ENCODE results near the gene PPIL6. TPM values are rescaled to one million over a fixed set of nuclear protein-coding genes. Genes with fewer than 3 reads are reported as not detected.
A peak's percentile ranks its signal among the peaks of the same experiment; 100 is the strongest.
"Not testable (repeated sequence)": the region's sequence is repeated elsewhere in the genome, so short reads cannot be mapped to it uniquely, and the experiment has no call there.

The PPIL6 gene
- polyA plus RNA-seq, 1 donor from 2014 or later: 1.1 TPM

DNA sequence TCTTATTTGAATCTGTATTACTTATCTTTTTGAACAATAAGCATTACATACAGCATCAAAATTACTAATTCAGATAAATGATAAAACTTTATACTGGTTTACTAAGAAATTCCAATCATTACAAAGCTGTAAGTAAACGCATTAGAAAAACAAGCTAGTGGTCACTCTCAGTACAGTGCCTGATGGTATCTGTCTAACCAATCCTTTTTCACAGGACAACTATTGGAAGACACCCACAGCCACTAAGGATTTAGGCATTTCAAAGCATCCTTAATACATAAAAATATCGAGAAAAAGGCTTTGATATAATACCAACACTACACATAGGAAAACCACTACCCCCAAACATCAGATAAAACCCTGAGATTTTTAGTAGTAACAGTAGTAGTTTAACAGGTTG lies 60.7 kb downstream of the PPIL6 start:
- Mint-ChIP-seq H3K9me3 (peaks cover 0 to 2% (median 0%) of the 10 kb centered on the region in 3 donors), H3K27me3 (no peaks in the 10 kb centered on the region), H3K4me3 (peak overlapping the region; percentile 82 to 99 (median 92)), H3K4me1 (peaks cover 35 to 49% (median 40%) of the 10 kb centered on the region in 3 donors), H3K27ac (peak overlapping the region in 2 of 3 donors; percentile 76 to 87), H3K36me3 (peaks cover under 1% of the 10 kb centered on the region)

GRCh38 chr6:109377717-109378116 lies 62.7 kb downstream of the PPIL6 start:
- H3K4me3 Mint-ChIP-seq: peak overlapping the region; percentile 2 to 56 (median 38)

DNA sequence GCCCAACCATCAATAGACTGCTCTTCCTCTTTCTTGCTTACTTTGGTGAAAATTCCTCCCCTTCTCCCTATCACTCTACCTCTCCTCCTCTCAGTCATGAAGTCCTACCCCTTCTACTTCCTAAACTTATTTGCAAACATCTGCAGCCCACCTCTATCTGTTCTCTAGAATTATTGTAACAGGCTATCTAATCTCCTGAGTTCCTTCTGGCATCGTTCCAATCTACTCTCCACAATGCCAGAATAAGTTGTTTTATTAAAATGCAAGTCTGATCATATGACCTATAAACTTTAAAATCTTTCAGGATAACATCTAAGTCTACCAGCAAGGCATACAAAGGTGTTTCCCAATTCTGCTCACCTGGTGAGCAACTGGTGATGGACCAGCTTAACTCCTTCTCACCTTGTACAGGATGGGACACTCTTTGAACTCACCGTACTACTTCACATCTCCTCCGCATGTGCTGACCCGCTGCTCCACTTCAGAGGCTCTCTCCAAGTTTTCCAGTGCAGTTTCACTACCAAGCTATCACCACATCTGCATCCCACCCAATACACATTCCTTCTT lies 66.0 kb downstream of the PPIL6 start:
- H3K27ac Mint-ChIP-seq: peak overlapping the region; percentile 28 to 77 (median 67)
- H3K27me3 Mint-ChIP-seq: no peaks in the 10 kb centered on the region
- H3K4me1 Mint-ChIP-seq: peaks cover 43 to 60% (median 51%) of the 10 kb centered on the region in 3 donors
- H3K36me3 Mint-ChIP-seq: peaks cover 6% of the 10 kb centered on the region
- no peaks in the 10 kb centered on the region for H3K9me3 Mint-ChIP-seq
- peak overlapping the region in 2 of 4 donors; percentile 18 to 82 for H3K4me3 Mint-ChIP-seq

More at GRCh38 chr6:109377717-109378116, 62.7 kb downstream of the PPIL6 start:
- peaks cover 50 to 58% (median 57%) of the 10 kb centered on the region in 3 donors for H3K4me1 Mint-ChIP-seq
- H3K36me3 Mint-ChIP-seq: peaks cover 6% of the 10 kb centered on the region
- H3K9me3 Mint-ChIP-seq: peaks cover 0 to 2% (median 0%) of the 10 kb centered on the region in 3 donors
- H3K27ac Mint-ChIP-seq: peak overlapping the region in 1 of 3 donors; percentile 9
- H3K27me3 Mint-ChIP-seq: no peaks in the 10 kb centered on the region

DNA sequence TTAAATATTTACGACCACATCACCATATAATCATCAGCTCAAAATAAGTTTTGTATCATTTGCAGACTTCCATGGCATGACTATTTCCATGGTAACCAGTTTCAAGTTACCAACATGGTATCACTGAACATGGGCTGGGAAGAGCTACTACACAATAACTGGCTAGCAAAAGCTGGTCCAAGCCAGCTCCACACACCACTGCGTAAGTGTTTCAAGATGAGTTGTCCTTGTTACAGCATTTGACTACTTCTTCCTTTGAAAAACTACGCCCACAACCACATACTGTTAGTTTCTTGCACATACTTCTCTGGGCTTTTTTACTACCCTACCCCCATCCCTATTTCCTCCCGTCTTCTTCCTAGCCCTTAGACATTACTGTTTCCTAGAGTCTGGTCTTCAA lies 66.7 kb downstream of the PPIL6 start:
- Mint-ChIP-seq H3K4me1 (peaks cover 38 to 54% (median 44%) of the 10 kb centered on the region in 3 donors), H3K27ac (peak overlapping the region in 2 of 3 donors; percentile 28 to 85), H3K27me3 (no peaks in the 10 kb centered on the region), H3K4me3 (peak overlapping the region in 3 of 4 donors; percentile 4 to 82 (median 69)), H3K9me3 (no peaks in the 10 kb centered on the region), H3K36me3 (peaks cover 6% of the 10 kb centered on the region)

- Mint-ChIP-seq H3K27me3 (no peaks in the 10 kb centered on the region), H3K9me3 (no peaks in the 10 kb centered on the region), H3K27ac (peak overlapping the region in 2 of 3 donors; percentile 28 to 85), H3K4me1 (peaks cover 37 to 51% (median 44%) of the 10 kb centered on the region in 3 donors), H3K36me3 (peaks cover 6% of the 10 kb centered on the region), H3K4me3 (peak overlapping the region in 2 of 4 donors; percentile 24 to 69)
Measured at GRCh38 chr6:109373331-109373730, 67.1 kb downstream of the PPIL6 start.

DNA sequence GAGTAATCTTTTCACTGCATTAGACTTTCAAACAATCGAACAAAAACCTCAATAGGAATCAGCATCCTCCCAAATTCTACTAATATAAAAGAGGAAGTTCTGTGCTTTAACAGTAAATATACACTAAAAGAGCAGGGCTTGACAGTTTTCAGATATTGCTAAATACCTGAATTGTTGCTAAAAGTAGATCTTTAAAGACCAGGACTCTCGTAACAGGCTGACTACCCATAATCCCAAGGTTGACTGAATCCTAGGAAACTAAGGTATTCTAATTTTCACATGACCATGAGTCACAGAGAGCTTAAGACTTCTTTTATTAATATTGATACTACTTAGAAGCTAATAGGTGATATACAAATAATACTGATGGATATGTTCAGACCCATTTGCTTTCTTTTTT lies 68.3 kb downstream of the PPIL6 start:
- H3K4me3 Mint-ChIP-seq: peak overlapping the region in 1 of 4 donors; percentile 17
- no peaks in the 10 kb centered on the region for H3K27me3 Mint-ChIP-seq
- peaks cover 6% of the 10 kb centered on the region for H3K36me3 Mint-ChIP-seq
- H3K27ac Mint-ChIP-seq: peak overlapping the region in 1 of 3 donors; percentile 14
- H3K9me3 Mint-ChIP-seq: no peaks in the 10 kb centered on the region
- peaks cover 27 to 41% (median 39%) of the 10 kb centered on the region in 3 donors for H3K4me1 Mint-ChIP-seq

- Mint-ChIP-seq H3K36me3 (peaks cover 8% of the 10 kb centered on the region), H3K27ac (no peak overlapping the region), H3K9me3 (no peaks in the 10 kb centered on the region), H3K4me1 (peaks cover 24 to 44% (median 37%) of the 10 kb centered on the region in 3 donors), H3K27me3 (no peaks in the 10 kb centered on the region), H3K4me3 (no peak overlapping the region)
Measured at GRCh38 chr6:109370792-109371191, 69.6 kb downstream of the PPIL6 start.

DNA sequence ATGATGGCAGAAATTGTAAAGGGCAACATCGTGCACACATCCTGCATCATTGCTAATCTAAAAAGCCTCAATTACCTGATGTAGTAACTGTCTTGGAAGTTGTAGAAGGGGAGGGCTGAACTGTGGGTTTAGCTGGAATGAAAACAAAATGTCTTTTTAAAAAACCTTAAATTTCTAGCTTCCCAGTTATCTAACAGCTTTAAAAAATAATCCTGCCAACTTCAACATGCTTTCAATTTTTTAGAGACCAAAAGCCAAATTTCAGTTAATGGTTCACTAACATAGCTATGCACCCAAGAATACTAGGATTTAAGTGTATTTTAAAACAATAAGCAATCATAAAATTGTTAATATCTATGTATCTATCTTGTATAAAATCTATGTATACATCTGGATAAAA lies 70.1 kb downstream of the PPIL6 start:
- no peaks in the 10 kb centered on the region for H3K9me3 Mint-ChIP-seq
- no peaks in the 10 kb centered on the region for H3K27me3 Mint-ChIP-seq
- peak overlapping the region in 1 of 3 donors; percentile 53 for H3K27ac Mint-ChIP-seq
- peaks cover 24 to 44% (median 37%) of the 10 kb centered on the region in 3 donors for H3K4me1 Mint-ChIP-seq
- no peak overlapping the region for H3K4me3 Mint-ChIP-seq
- H3K36me3 Mint-ChIP-seq: peaks cover 8% of the 10 kb centered on the region

DNA sequence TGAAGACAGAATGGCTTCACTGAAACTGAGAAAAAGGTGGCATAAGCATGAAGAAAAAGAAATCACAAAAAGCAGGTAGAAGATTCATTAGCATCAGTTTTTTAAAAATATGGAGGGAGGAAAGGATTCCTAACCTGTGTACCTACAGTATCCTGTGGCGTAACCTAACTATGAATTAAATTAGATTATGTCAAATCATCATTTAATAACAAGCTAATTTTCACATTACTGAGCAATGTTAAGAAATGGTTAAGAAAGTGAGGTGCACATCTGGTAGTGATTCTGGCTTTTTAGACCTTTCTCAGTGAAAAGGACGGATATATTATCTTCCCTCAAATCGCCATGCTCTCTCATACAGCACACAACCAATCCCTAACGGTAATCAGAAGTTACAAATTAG lies 70.7 kb downstream of the PPIL6 start:
- Mint-ChIP-seq H3K27me3 (no peaks in the 10 kb centered on the region), H3K4me1 (peaks cover 22 to 41% (median 36%) of the 10 kb centered on the region in 3 donors), H3K27ac (peak overlapping the region in 1 of 3 donors; percentile 45), H3K9me3 (peaks cover 0 to under 1% (median 0%) of the 10 kb centered on the region in 3 donors), H3K4me3 (no peak overlapping the region), H3K36me3 (peaks cover 9% of the 10 kb centered on the region)

DNA sequence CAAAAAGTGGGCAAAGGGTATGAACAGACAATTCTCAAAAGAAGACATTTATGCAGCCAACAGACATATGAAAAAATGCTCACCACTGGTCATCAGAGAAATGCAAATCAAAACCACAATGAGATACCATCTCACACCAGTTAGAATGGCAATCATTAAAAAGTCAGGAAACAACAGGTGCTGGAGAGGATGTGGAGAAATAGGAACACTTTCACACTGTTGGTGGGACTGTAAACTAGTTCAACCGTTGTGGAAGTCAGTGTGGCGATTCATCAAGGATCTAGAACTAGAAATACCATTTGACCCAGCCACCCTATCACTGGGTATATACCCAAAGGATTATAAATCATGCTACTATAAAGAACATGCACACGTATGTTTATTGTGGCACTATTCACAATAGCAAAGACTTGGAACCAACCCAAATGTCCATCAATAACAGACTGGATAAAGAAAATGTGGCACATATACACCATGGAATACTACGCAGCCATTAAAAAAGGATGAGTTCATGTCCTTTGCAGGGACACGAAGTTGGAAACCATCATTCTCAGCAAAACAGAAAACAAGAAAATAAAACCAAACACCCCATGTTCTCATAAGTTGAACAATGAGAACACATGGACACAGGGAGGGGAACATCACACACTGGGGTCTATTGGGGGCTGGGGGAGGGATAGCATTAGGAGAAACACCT lies 75.9 kb downstream of the PPIL6 start:
- H3K27me3 Mint-ChIP-seq, H3K27ac Mint-ChIP-seq, H3K4me3 Mint-ChIP-seq, H3K9me3 Mint-ChIP-seq: not testable (repeated sequence)
- peaks cover 12% of the 10 kb centered on the region for H3K36me3 Mint-ChIP-seq
- H3K4me1 Mint-ChIP-seq: peaks cover 4 to 14% (median 6%) of the 10 kb centered on the region in 3 donors

- H3K27me3 Mint-ChIP-seq: no peaks in the 10 kb centered on the region
- no peak overlapping the region for H3K4me3 Mint-ChIP-seq
- H3K9me3 Mint-ChIP-seq: peaks cover 0 to 2% (median 0%) of the 10 kb centered on the region in 3 donors
- H3K36me3 Mint-ChIP-seq: peaks cover 13% of the 10 kb centered on the region
- no peak overlapping the region for H3K27ac Mint-ChIP-seq
- H3K4me1 Mint-ChIP-seq: peaks cover 4 to 14% (median 5%) of the 10 kb centered on the region in 3 donors
Measured at GRCh38 chr6:109363753-109364152, 76.7 kb downstream of the PPIL6 start.

GRCh38 chr6:109362102-109362884 lies 78.1 kb downstream of the PPIL6 start:
- peaks cover 4 to 14% (median 5%) of the 10 kb centered on the region in 3 donors for H3K4me1 Mint-ChIP-seq
- H3K9me3 Mint-ChIP-seq: peaks cover 0 to 2% (median 0%) of the 10 kb centered on the region in 3 donors
- peak overlapping the region in 2 of 3 donors; percentile 28 to 89 for H3K27ac Mint-ChIP-seq
- no peaks in the 10 kb centered on the region for H3K27me3 Mint-ChIP-seq
- H3K36me3 Mint-ChIP-seq: peaks cover 16% of the 10 kb centered on the region
- H3K4me3 Mint-ChIP-seq: peak overlapping the region in 1 of 4 donors; percentile 23

DNA sequence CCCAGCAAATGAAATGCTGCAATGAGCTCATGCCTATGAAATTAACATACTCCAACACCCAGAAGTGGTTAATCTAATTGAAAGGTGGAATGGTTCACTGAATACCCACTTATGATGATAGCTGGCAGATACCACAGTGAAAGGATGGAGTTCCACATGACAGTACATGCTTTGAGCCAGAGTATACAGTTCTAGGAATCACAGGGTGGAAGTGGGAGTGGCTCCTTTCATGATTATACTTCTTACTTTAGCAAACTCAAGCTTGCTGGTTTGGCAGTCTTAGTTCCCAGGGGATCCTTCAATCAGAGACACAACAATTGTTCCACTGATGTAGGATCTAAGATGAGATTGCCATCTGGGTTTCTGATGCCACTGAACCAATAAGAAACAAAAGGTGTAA lies 79.6 kb downstream of the PPIL6 start:
- peaks cover 0 to 5% (median 0%) of the 10 kb centered on the region in 3 donors for H3K9me3 Mint-ChIP-seq
- no peak overlapping the region for H3K27ac Mint-ChIP-seq
- peaks cover 3 to 4% (median 4%) of the 10 kb centered on the region in 3 donors for H3K4me1 Mint-ChIP-seq
- no peaks in the 10 kb centered on the region for H3K27me3 Mint-ChIP-seq
- H3K4me3 Mint-ChIP-seq: no peak overlapping the region
- H3K36me3 Mint-ChIP-seq: peaks cover 17% of the 10 kb centered on the region

DNA sequence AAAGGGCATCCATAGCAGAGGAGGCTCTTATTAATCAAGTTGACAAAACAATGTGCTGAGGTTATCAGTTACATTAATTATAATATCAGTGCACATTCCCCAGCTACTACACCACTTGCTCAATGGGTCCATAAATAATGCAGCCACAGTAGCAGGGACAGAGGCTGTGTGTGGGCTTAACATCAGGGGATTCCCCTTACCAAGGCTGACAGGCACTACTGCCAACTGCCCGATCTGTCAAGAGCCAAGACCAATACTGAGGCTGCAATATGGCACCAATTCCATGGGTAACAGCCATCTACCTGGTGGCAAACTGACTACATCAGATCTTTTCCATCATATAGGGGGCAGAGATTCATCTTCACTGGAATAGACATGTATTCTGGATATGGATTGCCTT lies 80.1 kb downstream of the PPIL6 start:
- Mint-ChIP-seq H3K27me3 (no peaks in the 10 kb centered on the region), H3K36me3 (peaks cover 19% of the 10 kb centered on the region), H3K27ac (no peak overlapping the region), H3K9me3 (peaks cover 0 to 5% (median 0%) of the 10 kb centered on the region in 3 donors), H3K4me3 (no peak overlapping the region), H3K4me1 (peaks cover 3 to 4% (median 4%) of the 10 kb centered on the region in 3 donors)

GRCh38 chr6:109359248-109359647 lies 81.2 kb downstream of the PPIL6 start:
- Mint-ChIP-seq H3K4me3 (no peak overlapping the region), H3K4me1 (peaks cover 3 to 4% (median 3%) of the 10 kb centered on the region in 3 donors), H3K27me3 (no peaks in the 10 kb centered on the region), H3K9me3 (peaks cover 0 to 2% (median 0%) of the 10 kb centered on the region in 3 donors), H3K27ac (peak overlapping the region in 1 of 3 donors; percentile 18), H3K36me3 (peaks cover 17% of the 10 kb centered on the region)
